ENCODE measurements around the gene FAM229B. TPM values are rescaled to one million over a fixed set of nuclear protein-coding genes. Genes with fewer than 3 reads are reported as not detected.

Gene FAM229B
- total and polyA plus RNA-seq, 9 of the 15 experiments (the other 6 are each of a cell fraction or from before 2014, with no cell fraction given) = 3.3 to 17.4 (median 5.8) TPM

DNA sequence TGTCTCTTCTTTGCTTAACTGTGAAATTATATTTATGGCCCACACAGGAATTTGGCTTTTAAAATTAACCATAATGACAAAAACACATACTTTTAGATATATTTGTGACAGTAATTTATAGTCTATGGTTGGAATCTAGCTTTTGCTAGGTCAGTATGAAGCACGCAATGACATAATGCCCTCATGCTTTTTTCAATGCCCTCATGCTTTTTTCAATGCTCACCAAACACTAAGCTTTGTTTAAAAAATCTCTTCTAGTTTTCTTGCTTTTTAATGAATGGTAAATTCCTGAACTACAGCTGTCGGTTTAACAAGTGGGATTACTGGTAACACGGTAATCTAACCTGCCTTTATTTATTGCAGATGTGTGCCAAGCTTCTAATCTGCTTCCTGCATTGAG lies 20.8 kb upstream of the FAM229B start:
- BruUV-seq (replicated peaks) = no TSS peak
- 25% methylated on average over 3 of the region's 3 CpGs for WGBS (ENCODE audit: insufficient coverage, low coverage, missing lambda C conversion rate)
- ATAC-seq = no peak

More for the DNA sequence above, 20.8 kb upstream of the FAM229B start:
- in situ Hi-C loops (cut with MboI) = no loop called here
- intact Hi-C loops (cut with micrococcal nuclease) = loop anchor here (5.0 kb wide), 1 partner anchor 96 kb away; no protein-coding TSS in a partner anchor
- no peaks in the 10 kb centered on the region for H3K4me1 ChIP-seq (replicated peaks in 1 of 2; ENCODE audit: control insufficient read depth in 2 of 2, insufficient read depth in 2 of 2, low read length in 2 of 2)
- DNase-seq (ENCODE audit: extremely low read depth in 1 of 4, low spot score in 3 of 4) = no peak
- POLR2A ChIA-PET = no interaction called here
- H3K27ac ChIP-seq (ENCODE audit: extremely low read depth, low read depth, low read length) = no peak overlapping the region
- no peaks in the 10 kb centered on the region for H4K20me1 ChIP-seq (replicated peaks; ENCODE audit: control insufficient read depth, insufficient read depth, low read length)
- H3K36me3 ChIP-seq (ENCODE audit: control insufficient read depth, insufficient read depth, low read length) = peaks cover 6% of the 10 kb centered on the region; the same call in 2 of the 3 replicates
- H3K79me2 ChIP-seq (ENCODE audit: control insufficient read depth, insufficient read depth, low read length) = no peaks in the 10 kb centered on the region
- H3K9me1 ChIP-seq (ENCODE audit: control insufficient read depth, insufficient read depth, low read length) = no peaks in the 10 kb centered on the region
- TF ChIP-seq, protein P1, sequence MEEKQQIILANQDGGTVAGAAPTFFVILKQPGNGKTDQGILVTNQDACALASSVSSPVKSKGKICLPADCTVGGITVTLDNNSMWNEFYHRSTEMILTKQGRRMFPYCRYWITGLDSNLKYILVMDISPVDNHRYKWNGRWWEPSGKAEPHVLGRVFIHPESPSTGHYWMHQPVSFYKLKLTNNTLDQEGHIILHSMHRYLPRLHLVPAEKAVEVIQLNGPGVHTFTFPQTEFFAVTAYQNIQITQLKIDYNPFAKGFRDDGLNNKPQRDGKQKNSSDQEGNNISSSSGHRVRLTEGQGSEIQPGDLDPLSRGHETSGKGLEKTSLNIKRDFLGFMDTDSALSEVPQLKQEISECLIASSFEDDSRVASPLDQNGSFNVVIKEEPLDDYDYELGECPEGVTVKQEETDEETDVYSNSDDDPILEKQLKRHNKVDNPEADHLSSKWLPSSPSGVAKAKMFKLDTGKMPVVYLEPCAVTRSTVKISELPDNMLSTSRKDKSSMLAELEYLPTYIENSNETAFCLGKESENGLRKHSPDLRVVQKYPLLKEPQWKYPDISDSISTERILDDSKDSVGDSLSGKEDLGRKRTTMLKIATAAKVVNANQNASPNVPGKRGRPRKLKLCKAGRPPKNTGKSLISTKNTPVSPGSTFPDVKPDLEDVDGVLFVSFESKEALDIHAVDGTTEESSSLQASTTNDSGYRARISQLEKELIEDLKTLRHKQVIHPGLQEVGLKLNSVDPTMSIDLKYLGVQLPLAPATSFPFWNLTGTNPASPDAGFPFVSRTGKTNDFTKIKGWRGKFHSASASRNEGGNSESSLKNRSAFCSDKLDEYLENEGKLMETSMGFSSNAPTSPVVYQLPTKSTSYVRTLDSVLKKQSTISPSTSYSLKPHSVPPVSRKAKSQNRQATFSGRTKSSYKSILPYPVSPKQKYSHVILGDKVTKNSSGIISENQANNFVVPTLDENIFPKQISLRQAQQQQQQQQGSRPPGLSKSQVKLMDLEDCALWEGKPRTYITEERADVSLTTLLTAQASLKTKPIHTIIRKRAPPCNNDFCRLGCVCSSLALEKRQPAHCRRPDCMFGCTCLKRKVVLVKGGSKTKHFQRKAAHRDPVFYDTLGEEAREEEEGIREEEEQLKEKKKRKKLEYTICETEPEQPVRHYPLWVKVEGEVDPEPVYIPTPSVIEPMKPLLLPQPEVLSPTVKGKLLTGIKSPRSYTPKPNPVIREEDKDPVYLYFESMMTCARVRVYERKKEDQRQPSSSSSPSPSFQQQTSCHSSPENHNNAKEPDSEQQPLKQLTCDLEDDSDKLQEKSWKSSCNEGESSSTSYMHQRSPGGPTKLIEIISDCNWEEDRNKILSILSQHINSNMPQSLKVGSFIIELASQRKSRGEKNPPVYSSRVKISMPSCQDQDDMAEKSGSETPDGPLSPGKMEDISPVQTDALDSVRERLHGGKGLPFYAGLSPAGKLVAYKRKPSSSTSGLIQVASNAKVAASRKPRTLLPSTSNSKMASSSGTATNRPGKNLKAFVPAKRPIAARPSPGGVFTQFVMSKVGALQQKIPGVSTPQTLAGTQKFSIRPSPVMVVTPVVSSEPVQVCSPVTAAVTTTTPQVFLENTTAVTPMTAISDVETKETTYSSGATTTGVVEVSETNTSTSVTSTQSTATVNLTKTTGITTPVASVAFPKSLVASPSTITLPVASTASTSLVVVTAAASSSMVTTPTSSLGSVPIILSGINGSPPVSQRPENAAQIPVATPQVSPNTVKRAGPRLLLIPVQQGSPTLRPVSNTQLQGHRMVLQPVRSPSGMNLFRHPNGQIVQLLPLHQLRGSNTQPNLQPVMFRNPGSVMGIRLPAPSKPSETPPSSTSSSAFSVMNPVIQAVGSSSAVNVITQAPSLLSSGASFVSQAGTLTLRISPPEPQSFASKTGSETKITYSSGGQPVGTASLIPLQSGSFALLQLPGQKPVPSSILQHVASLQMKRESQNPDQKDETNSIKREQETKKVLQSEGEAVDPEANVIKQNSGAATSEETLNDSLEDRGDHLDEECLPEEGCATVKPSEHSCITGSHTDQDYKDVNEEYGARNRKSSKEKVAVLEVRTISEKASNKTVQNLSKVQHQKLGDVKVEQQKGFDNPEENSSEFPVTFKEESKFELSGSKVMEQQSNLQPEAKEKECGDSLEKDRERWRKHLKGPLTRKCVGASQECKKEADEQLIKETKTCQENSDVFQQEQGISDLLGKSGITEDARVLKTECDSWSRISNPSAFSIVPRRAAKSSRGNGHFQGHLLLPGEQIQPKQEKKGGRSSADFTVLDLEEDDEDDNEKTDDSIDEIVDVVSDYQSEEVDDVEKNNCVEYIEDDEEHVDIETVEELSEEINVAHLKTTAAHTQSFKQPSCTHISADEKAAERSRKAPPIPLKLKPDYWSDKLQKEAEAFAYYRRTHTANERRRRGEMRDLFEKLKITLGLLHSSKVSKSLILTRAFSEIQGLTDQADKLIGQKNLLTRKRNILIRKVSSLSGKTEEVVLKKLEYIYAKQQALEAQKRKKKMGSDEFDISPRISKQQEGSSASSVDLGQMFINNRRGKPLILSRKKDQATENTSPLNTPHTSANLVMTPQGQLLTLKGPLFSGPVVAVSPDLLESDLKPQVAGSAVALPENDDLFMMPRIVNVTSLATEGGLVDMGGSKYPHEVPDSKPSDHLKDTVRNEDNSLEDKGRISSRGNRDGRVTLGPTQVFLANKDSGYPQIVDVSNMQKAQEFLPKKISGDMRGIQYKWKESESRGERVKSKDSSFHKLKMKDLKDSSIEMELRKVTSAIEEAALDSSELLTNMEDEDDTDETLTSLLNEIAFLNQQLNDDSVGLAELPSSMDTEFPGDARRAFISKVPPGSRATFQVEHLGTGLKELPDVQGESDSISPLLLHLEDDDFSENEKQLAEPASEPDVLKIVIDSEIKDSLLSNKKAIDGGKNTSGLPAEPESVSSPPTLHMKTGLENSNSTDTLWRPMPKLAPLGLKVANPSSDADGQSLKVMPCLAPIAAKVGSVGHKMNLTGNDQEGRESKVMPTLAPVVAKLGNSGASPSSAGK (IDR thresholded peaks at IDR 0.05) = no peak
- TF ChIP-seq TAF7 (tag; IDR thresholded peaks at IDR 0.05) = no peak
- no peaks in the 10 kb centered on the region; a peak in 2 of 5 replicates for H3K27me3 ChIP-seq (ENCODE audit: control insufficient read depth in 2 of 2, insufficient read depth in 2 of 2, low read length in 2 of 2)
- CTCF ChIA-PET (ENCODE audit: low intra/inter-chr PET ratio) = no interaction called here
- no peak overlapping the region for H3K9ac ChIP-seq (ENCODE audit: insufficient read depth in 1 of 2, low read depth in 2 of 2, low read length in 2 of 2)
- no peak overlapping the region for H3K4me2 ChIP-seq (ENCODE audit: insufficient read depth, low read length)
- H2AFZ ChIP-seq (ENCODE audit: low read depth, low read length) = no peak overlapping the region
- no peak overlapping the region for H3K4me3 ChIP-seq
- FAIRE-seq = no peak
- H3K9me3 ChIP-seq (replicated peaks; ENCODE audit: control insufficient read depth, insufficient read depth, low read depth, low read length) = no peaks in the 10 kb centered on the region
